Hematopoietic multipotent progenitor cell treated with erythropoietin and hydrocortisone succinate and interleukin-3 and kit ligand, for 4 days (in vitro differentiated cells): ENCODE measurements around the gene ETV5.

ENCODE experiments used
- DNase-seq: peaks from one replicate; pipeline ENCODE4 v3.0.0-alpha.2; 2015

The ETV5 gene

DNA sequence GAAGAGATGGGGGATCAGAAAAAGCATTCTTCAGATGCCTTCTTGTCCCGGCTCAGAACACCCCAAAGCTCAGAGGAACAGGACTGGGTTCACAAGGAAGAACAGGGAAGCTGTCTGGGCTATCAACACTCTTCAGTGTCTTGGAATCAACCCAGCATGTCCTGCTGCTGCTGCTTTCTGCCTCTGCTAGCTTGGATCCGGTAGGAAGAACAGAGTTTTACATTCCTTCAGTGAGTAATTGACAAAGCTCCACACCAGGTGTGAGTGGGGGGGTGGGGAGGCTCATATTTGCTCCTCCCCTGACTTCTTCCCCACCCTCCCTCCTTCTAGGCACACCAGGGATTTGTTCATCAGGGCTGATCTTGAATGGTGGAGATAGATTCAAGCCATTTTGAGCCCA lies 13.1 kb upstream of the ETV5 start:
- DNase-seq: no peak

GRCh38 chr3:186121278-186121677 lies 12.4 kb upstream of the ETV5 start:
- DNase-seq: no peak

GRCh38 chr3:186119499-186119898 lies 10.6 kb upstream of the ETV5 start:
- DNase-seq: no peak

- DNase-seq: no peak
Observed at GRCh38 chr3:186118692-186119091, 9.8 kb upstream of the ETV5 start.

DNA sequence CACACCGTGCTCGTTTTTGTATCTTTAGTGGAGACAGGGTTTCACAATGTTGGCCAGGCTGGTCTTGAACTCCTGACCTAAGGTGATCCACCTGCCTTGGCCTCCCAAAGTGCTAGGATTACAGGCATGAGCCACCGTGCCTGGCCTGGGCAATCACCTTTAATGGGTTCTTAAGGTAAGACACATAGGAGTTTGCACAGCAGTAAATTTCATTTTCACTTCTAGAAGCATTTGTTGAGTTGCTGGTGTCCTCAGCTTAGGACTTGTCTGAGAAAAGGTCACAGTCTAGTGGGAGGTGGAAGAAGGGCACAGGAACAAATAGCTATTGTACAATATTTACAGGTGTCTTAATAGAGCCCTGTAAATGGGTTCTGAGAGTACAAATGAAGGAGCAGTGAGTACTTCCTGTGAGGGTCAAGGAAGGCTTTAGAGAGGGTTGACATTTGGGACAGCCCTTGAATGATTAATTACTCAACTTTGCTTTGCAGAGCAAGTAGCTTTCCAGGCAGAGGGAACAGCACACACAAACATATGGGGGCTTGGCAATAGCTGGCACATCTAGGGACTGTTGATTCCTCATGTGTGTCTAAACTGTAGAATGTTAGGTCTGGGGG lies 8.7 kb upstream of the ETV5 start:
- DNase-seq: no peak

GRCh38 chr3:186115239-186115996 lies 6.5 kb upstream of the ETV5 start:
- DNase-seq: no peak

DNA sequence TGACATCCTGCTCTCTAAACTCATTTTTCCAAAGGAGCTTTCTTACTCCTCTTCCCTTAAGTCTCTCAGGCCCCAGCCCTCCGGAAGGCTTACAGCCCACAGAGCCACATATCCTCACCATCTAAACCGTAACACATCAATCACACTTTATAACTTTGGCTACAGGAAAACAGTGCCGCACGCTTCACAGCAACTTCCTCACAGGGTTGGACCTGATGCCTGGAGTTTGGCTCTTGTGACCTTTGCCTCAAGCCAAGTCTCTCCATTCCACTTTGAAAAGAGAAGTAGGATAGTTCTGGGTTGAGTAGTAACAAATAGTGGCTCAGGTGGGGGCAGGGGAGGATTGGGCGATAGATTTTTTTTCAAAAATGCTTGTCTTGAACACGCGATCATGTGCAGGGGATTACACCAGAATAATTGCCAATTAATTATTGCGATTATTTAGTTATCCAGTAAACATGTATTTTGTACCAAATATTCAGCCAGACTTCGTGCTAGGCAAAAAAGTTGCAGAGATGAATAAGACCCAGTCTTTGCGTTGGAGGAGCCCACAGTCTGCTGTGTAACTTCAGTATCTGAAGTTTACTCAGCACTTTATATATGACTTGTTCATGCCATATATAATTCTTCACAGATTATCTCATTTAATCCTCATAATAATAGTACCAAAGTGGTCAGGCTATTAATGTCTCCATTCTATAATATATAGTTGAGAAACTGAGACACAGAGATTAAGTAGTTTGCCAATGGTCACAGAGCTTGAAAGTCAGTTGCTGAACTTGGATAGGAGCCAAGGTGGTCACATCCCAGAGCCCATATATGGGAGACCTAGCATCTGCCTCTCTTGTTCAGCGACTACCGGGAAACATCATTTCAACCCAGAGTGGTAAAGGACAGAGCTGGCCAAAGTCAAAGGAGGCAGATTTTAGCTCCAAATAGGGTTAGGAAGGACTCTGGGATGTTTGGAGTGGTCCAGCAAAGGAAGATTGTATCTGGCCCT lies 2.4 kb upstream of the ETV5 start:
- DNase-seq: peak; percentile 50

- DNase-seq: peak; percentile 20
Observed at GRCh38 chr3:186109897-186110803, 1.3 kb upstream of the ETV5 start.

DNA sequence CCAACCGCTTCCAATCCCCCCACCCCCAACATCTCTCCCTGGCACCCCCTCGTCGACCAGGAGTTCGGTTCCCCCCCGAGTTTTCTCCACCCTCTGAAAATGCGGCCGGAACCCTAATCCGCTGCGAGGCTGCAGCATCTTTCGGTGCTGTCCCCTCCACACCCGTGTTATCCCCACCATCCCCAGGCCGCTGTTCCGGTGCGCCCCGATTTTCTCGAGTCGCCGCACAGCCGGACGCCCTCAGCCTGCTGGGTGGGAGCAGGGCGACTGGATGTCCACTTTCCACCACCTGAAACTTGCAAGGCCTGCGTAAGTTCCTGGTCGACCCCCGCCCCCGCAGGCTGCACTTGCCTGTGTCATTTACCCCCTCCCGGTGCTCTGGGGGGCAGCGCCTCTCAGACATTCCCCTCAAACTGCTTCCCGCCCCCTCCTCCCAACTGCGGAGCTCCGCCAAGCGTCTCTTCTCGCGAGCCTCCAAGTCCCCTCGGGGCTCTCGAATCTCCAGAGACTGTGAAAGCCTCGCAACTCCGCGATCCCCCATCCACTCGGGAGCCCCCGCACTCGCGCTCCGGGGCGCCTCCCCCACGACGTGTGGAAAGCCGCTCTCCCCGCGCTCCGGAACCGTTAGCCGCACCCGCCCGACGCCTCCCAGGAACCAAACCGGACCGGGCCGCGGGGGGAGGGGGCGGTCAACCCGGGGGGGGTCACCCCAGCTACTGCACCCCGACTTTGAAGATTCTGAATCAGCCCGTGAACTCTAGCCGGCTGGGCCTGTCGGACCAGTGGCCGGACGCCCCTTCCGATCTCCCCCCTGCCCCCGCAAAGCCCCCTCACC lies 566 bp downstream of the ETV5 start:
- DNase-seq: peak; percentile 73

DNA sequence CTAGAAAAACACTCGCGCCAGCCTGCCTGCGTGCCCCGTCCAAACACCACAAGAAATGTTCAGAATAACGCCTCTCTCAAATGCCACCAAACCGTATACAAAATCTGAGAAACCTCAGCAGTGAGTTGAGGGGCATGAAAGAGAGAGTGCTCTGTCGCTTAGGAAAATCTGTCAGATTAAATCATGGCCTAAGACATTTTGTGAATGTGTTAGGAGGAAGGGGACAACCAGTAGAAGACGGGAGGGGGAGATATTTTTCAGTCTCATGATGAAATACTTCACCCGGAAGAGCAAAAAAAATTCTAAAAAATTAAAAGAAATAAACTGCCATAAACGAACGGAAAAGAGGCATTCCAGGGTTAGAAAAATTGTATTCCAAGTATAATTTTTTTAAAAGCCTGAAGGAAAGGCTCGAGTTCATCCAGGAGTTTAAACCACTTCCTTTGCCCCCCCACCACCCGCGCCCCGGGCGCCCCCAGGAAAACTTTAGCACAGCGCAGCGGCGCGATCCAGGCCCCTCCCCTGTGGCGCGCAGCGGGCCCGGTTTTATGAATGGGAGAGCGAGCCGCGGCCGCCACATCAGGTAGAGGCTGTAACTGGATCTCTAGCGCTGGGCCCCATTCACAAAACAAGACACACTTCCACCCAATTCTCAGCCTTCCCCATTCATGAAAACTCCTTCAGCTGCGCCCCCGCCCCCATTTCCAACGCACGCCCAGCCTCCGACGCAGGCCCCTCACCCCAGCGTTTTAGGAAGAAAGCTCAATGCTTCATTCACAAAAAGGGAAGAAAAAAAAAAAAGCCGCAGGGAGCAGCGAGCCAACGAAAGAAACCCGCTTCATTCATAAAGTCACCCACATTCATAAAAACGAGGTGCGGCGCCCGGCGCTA lies 1.4 kb downstream of the ETV5 start:
- DNase-seq: peak; percentile 80

DNA sequence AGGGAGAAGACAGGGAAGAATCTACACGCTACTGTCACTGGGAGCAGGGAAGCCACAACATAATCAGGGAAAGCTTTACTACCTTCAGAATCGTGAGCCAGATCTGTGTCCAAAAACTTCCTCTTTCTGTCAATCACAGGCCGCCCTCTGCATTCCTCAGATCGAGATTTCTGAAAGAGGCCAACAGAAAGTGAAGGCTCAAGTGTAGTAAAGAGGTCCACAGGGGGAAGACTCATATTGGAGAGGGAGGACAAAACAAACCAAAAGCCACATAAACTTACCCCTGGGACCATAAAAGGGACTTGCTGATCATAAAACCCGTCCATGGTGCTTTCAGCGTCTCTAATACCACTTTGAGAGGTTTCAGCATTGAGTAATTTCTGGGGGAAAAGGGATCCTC lies 3.3 kb downstream of the ETV5 start:
- no peak for DNase-seq

DNA sequence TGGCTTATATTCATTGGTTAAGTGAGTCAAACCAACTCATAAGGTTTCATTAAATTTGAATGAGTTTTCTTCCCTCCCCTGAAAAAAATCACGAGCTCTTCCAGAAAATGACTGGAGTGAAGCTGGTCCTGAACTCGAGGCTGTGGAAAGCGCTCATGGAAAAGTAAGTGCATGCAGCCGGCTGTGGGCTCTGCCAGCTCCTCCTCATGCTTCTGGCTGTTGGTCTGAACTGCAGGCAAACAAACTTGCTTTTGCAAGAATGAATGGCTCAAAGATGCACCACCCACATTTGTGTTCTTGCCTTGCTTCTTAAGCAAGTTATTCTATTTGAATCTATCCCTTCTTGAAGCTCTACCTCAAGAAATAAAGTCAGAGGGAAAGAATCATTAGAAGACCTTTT lies 6.2 kb downstream of the ETV5 start:
- DNase-seq: no peak

DNA sequence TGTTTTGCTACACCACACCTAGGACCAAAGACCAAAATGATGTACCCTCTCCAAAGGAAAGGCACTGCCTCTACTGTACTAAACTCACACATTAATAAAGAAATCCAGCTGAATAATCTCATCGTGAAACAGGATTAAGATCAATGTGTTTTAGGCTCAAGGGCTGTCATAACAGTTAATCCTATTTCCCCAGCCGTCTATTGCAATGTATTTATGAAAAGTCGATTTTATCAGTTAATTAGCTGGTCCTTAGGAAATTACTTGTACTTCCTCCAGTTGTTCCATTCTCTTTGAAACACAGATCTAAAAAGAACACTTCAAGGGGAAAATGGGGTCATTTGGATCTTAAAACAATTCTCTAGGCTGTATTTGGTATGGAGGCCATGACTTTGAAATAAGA lies 8.5 kb downstream of the ETV5 start:
- no peak for DNase-seq

GRCh38 chr3:186099178-186099577 lies 9.7 kb downstream of the ETV5 start:
- no peak for DNase-seq

GRCh38 chr3:186098740-186099139 lies 10.1 kb downstream of the ETV5 start:
- DNase-seq: no peak

DNA sequence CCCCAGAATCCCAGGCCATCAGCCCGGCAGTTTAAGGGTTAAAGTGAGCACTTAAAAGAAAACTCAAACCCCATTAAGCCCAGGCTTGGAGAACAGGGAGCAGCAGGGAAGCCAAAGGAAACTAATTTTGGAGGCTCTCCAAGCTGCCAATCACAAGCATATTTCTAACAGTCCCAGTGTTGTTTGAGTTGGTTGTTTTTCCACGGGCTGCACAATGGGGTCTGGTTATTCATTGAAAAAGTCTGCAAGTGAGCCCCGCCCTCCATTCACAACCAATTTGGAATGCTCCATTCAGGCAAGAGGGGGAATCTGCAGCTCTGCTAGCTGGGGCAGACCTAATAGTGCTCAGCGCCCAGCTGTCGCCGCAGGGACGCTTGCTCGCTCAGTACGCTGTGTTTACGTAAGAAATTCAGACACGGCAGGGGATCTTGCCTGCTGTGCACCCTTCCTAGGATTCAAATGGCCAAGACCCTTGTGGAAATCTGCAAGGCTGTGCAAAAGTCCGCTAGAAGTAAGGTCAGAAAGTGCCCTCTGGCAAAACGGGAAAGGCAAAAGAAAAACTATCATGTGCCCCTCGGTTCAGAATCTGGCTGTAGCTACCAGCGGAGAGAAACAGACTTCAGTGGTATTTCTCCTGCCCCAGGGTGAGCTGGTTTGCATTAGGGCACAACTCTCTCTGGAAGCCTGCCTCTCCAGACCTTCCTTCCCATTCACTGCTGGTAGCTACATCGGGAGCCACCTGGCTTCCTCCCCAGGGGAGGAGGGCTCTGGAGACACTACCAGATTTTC lies 11.0 kb downstream of the ETV5 start:
- DNase-seq: peak; percentile 85

DNA sequence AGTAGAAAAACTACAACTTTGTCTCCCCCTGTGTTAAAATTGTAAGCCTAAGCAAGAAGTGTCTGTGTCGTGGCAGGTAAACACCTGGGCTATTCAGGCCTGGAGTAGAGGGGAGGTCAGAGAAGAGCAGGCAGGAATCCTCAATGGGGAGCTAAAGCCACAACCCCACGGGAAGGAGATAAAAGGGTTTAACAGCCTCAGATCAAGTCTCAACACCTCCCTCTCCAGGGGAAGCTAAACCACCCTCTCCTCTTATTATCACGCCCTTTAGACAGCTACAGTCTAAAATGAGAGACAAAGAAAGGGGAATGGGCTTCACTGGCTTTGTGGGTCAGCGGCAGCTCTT lies 11.6 kb downstream of the ETV5 start:
- DNase-seq: no peak

- DNase-seq: no peak
Observed at GRCh38 chr3:186096290-186096689, 12.6 kb downstream of the ETV5 start.

DNA sequence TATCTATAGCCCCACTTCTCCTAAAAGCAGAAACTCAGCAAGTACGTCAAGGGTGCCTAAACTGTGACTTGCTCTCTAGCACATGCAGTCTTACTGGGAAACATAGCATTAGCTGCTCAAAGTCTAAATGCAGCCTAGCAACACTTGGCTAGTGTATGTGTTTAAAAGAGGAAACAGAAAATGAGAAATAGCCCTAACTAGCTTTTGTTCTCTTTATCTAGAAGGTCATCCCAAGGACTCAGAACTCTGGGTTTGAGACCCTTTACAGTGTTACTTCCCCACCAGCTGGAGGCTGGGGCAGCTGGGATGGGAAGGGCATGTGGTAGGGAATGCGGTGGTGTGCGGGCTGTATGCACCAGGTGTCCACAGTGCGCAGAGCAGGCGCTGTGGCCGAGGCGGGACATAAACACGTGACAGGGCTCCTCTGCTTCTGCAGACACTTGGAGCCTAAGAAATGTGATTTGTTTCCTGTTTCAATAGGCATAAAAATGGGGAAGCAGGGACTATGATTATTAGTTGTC lies 13.3 kb downstream of the ETV5 start:
- DNase-seq: no peak
